Measurements from ENCODE around the gene MAP3K14.
"Not testable (repeated sequence)": the region's sequence is repeated elsewhere in the genome, so short reads cannot be mapped to it uniquely, and the experiment has no call there.

Gene MAP3K14

GRCh38 chr17:45314741-45315647 lies 1.8 kb downstream of the MAP3K14 start:
- DNase-seq = peak in 1 of 5 donors; percentile 73

- DNase-seq = peak in 1 of 5 donors; percentile 76
These were observed 2.7 kb downstream of the MAP3K14 start for GRCh38 chr17:45313996-45314740.

GRCh38 chr17:45313421-45313771 lies 3.4 kb downstream of the MAP3K14 start:
- DNase-seq = no peak

GRCh38 chr17:45312477-45313420 lies 4.1 kb downstream of the MAP3K14 start:
- peak in 1 of 5 donors; percentile 43 for DNase-seq

- DNase-seq = peak; percentile 33 to 92 (median 52)
These were observed 4.9 kb downstream of the MAP3K14 start for GRCh38 chr17:45311760-45312476.

GRCh38 chr17:45311401-45311759 lies 5.4 kb downstream of the MAP3K14 start:
- DNase-seq = no peak

- DNase-seq = no peak
These were observed 6.2 kb downstream of the MAP3K14 start for GRCh38 chr17:45310380-45311324.

- DNase-seq = no peak
These were observed 7.4 kb downstream of the MAP3K14 start for GRCh38 chr17:45309400-45309799.

GRCh38 chr17:45308840-45309239 lies 8.0 kb downstream of the MAP3K14 start:
- no peak for DNase-seq

GRCh38 chr17:45308016-45308365 lies 8.8 kb downstream of the MAP3K14 start:
- DNase-seq = no peak

- peak in 1 of 5 donors; percentile 85 for DNase-seq
These were observed 9.4 kb downstream of the MAP3K14 start for GRCh38 chr17:45307290-45308015.

GRCh38 chr17:45306623-45307022 lies 10.2 kb downstream of the MAP3K14 start:
- DNase-seq = no peak

GRCh38 chr17:45306094-45306493 lies 10.7 kb downstream of the MAP3K14 start:
- no peak for DNase-seq

- no peak for DNase-seq
These were observed 11.2 kb downstream of the MAP3K14 start for GRCh38 chr17:45305530-45306087.

- peak in 1 of 5 donors; percentile 68 for DNase-seq
These were observed 14.1 kb downstream of the MAP3K14 start for GRCh38 chr17:45302649-45303173.

GRCh38 chr17:45302220-45302619 lies 14.6 kb downstream of the MAP3K14 start:
- DNase-seq = not testable (repeated sequence)

GRCh38 chr17:45301674-45302073 lies 15.1 kb downstream of the MAP3K14 start:
- DNase-seq = no peak

GRCh38 chr17:45300060-45300751 lies 16.6 kb downstream of the MAP3K14 start:
- DNase-seq = no peak

- no peak for DNase-seq
These were observed 17.5 kb downstream of the MAP3K14 start for GRCh38 chr17:45299361-45299760.
